GM12865 (cell line): ENCODE data around the gene RHBDD1.

Experiments used
- DNase-seq: peaks from one replicate; pipeline ENCODE4 v3.0.0; 2010; ENCODE audit warnings: low read depth
- H3K4me3 ChIP-seq: 2 replicates; pipeline ENCODE4 v1.5.1; 2011; ENCODE audit warnings: mild to moderate bottlenecking, low read depth, low read length, control low read depth
- CTCF ChIP-seq: IDR thresholded peaks from 2 replicates; pipeline ENCODE4 v1.5.1; 2011; ENCODE audit warnings: low read length, control low read depth, low read depth, inconsistent platforms; ENCODE audit not compliant: insufficient read depth; ENCODE audit errors: missing control alignments

Gene RHBDD1

GRCh38 chr2:226835796-226836547 is at the start of gene RHBDD1:
RHBDD1 (plus strand) TSS chr2:226836054; CDS start chr2:226864694, 28,640 bp downstream.
- no peak for TF ChIP-seq CTCF
- peak; percentile 99 for DNase-seq
- peak within 1 kb of the TSS; percentile 99 for H3K4me3 ChIP-seq

DNA sequence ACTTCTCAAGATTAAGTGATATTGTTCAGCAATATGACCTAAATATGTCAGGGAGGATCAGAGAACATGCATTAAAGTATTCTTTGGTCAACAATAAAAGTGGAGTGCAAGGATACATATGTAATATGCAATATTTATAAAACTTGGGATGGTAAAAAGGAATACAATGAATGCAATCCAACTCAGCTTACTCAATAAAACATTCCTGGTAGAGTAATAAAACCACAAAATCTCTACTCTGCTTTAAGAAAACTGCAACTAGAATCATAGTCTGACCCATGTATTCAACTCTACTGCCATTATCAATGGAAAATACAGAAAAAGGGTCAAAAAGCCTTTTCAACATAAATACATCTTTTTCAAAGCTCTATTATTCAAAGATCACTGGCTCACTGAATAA is 47.8 kb upstream of the RHBDD1 start:
- no peak for DNase-seq
- H3K4me3 ChIP-seq, result no peak overlapping the region
- no peak for TF ChIP-seq CTCF

GRCh38 chr2:226788881-226789490 is 46.9 kb upstream of the RHBDD1 start:
- H3K4me3 ChIP-seq, result no peak overlapping the region
- no peak for DNase-seq
- no peak for TF ChIP-seq CTCF

DNA sequence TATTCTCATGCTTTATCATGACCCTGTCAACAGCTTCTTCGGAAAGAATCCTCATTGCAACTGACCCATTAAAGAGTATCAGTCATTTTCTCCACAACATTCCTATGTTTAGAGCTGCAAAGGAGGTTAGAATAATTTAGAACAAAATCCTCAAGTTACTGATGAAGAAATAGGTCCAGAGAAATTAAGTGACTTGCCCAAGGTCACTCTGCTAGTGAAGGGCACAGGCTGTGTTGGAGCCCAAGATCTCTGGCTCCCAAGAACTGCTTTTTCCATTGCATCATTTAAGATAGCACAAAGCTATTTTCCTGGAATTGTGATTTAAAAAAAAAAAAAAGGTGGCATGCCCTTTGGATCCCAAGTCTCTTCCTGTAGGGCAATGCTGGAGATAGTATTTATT is 45.8 kb upstream of the RHBDD1 start:
- DNase-seq, result no peak
- no peak for TF ChIP-seq CTCF
- no peak overlapping the region for H3K4me3 ChIP-seq

- TF ChIP-seq CTCF, result no peak
- no peak for DNase-seq
- no peak overlapping the region for H3K4me3 ChIP-seq
These were observed 45.4 kb upstream of the RHBDD1 start for GRCh38 chr2:226790431-226790830.

DNA sequence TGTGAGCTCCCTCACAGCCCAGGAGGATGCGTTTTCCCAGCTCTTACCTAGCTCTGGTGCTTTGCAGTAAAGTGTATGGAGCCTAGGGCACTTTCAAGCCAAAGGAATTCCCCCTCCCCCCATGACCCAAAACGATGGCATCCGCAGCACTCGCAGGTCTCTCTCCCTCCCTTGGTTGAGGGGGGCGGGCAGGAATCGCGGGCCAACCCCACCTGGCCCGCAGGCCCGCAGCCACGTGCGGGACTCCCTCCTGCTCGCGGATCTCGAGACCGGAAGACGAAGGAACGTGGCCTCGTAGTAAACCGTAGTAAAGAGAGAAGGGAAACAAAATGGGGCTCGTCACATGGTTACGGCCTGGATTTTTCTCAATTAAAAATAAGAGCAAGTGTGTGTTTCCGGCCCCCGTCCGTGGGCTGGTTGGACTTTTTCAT is 44.8 kb upstream of the RHBDD1 start:
- TF ChIP-seq CTCF, result no peak
- peak overlapping the region; percentile 59 for H3K4me3 ChIP-seq
- DNase-seq, result peak; percentile 82
